Psoas muscle (tissue), 8 donors: Measurements from ENCODE around the gene FBXW7. TPM values are rescaled to one million over a fixed set of nuclear protein-coding genes. Genes with fewer than 3 reads are reported as not detected.

ENCODE experiments used
- ATAC-seq, 4 donors: fragments of 200-7000 bp; cut with Tn5 transposase; one replicate each; pipeline ENCODE4 v1.9.1; 2020; ENCODE audit warnings: moderate library complexity in 3 of 4, mild to moderate bottlenecking in 2 of 4
- DNase-seq, 2 donors: peaks; one replicate each; pipeline ENCODE4 v3.0.0-alpha.2; 2020
- H3K27ac ChIP-seq: fragments of 200-600 bp; one replicate; pipeline ENCODE4 v1.8.0; 2022
- H3K27me3 ChIP-seq, 3 donors: fragments of 200-600 bp in 1 of 3; one replicate each; pipeline versions ENCODE4 v1.6.1 to v1.8.0; 2013 to 2022; ENCODE audit warnings: low read length in 2 of 3, mild to moderate bottlenecking in 2 of 3, moderate library complexity in 1 of 3; ENCODE audit not compliant: insufficient read depth in 3 of 3
- H3K36me3 ChIP-seq, 2 donors: fragments of 200-600 bp in 1 of 2; one replicate each; pipeline versions ENCODE4 v1.6.1 to v1.8.0; 2013 to 2022; ENCODE audit warnings: low read depth in 1 of 2, mild to moderate bottlenecking in 1 of 2, moderate library complexity in 1 of 2; ENCODE audit not compliant: insufficient read depth in 1 of 2
- H3K4me1 ChIP-seq: fragments of 200-600 bp; one replicate; pipeline ENCODE4 v1.8.0; 2022
- H3K4me3 ChIP-seq: fragments of 200-600 bp; one replicate; pipeline ENCODE4 v1.8.0; 2022; ENCODE audit warnings: mild to moderate bottlenecking
- H3K9me3 ChIP-seq: fragments of 200-600 bp; one replicate; pipeline ENCODE4 v1.8.0; 2022
- WGBS, 3 donors: extraction: QIAGEN DNeasy Blood & Tissue Kit; methylation state at CpG; one replicate each; pipeline versions ENCODE4 v1.1.6 to v1.1.7; 2013; 5-methylcytosine and 5-hydroxymethylcytosine counted together
- intact Hi-C, 2 donors: fragments of 100-400 bp; cut with DNase I; formaldehyde crosslinking; loops; one replicate each; pipeline versions ENCODE4 v1.11.0 to v1.14.2; 2022
- polyA plus RNA-seq, 3 donors: library from polyadenylated mRNA; stranded (reverse); fragments of 200-250 nt; gene quantifications; one replicate each; pipeline ENCODE4 v1.2.3, GENCODE V29; 2013
- total RNA-seq, 4 donors: library from RNA; stranded (reverse); fragmentation: NEBNext Ultra II Directional in 2 of 4; extraction: Animal tissue kit (Norgen Biotek cat#: 25700) in 2 of 4; gene quantifications; one replicate each; pipeline versions ENCODE4 v1.2.1 to v1.2.4, GENCODE V29; 2021 to 2023
- TF ChIP-seq, protein P1 (sequence below): fragments of 200-600 bp; IDR thresholded peaks from one replicate; pipeline ENCODE4 v1.8.0; 2022; ENCODE audit warnings: antibody characterized with exemption
- donor health status: healthy with polysubstance abuse.
- donor health status: DM: no; HTN: no; CAD: no; lungs with moderate emphysema.
- donor health status: Bipolar disorder and iron deficiency.
- donor health status: healthy.
- donor health status: DM: yes; HTN: yes; CAD: no.
- donor health status: DM: no; HTN: no; CAD: no.
- donor health status: DM: no; HTN: no; CAD: no.
- donor health status: DM: yes; HTN: yes; CAD: no.

The FBXW7 gene
- total and polyA plus RNA-seq, 7 donors: 9.8 to 41.1 (median 28.7) TPM

- no peak overlapping the region for H3K27ac ChIP-seq
- DNase-seq: no peak
- H3K9me3 ChIP-seq: no peaks in the 10 kb centered on the region
- H3K27me3 ChIP-seq: no peaks in the 10 kb centered on the region
- TF ChIP-seq, protein P1, sequence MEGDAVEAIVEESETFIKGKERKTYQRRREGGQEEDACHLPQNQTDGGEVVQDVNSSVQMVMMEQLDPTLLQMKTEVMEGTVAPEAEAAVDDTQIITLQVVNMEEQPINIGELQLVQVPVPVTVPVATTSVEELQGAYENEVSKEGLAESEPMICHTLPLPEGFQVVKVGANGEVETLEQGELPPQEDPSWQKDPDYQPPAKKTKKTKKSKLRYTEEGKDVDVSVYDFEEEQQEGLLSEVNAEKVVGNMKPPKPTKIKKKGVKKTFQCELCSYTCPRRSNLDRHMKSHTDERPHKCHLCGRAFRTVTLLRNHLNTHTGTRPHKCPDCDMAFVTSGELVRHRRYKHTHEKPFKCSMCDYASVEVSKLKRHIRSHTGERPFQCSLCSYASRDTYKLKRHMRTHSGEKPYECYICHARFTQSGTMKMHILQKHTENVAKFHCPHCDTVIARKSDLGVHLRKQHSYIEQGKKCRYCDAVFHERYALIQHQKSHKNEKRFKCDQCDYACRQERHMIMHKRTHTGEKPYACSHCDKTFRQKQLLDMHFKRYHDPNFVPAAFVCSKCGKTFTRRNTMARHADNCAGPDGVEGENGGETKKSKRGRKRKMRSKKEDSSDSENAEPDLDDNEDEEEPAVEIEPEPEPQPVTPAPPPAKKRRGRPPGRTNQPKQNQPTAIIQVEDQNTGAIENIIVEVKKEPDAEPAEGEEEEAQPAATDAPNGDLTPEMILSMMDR: no peak
- no peaks in the 10 kb centered on the region for H3K4me1 ChIP-seq
- no peak overlapping the region for H3K4me3 ChIP-seq
- H3K36me3 ChIP-seq: no peaks in the 10 kb centered on the region
- intact Hi-C loops: no loop called here
- no peak for ATAC-seq
- WGBS, 3 donors: 44 to 56% (median 52%) methylated on average over 3 of the region's 3 CpGs
Measured at GRCh38 chr4:152448854-152449253, 87.0 kb downstream of the FBXW7 start.

DNA sequence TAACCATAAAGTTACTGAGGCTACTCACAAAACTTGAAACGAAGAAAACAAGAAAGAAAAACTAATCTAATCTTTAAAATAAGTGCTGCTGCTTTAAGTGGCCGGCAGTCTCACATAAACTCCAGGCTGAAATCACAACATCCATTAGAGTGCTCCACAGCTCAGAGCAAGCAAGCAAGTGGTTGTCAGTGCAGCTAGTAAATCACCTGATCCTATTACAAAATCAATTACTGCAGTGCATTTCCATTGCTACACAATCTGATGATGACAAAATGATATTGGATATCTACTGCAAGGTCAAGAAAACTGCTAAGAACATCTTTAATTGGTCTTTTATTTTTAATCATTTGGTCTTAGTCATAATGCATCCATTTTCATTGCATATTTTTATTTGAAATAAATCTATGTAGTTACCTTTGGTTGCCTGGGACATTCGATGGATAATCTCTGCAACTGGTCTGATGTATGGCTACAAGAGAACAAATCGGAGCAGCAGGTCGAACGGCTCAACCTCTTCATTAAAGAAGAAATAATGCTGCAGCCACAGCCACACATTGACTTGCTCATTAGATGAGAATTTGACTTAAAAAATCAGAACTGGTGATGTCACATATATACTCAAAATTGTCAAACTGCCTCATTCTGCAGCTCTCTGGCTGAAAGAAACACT lies 87.7 kb downstream of the FBXW7 start:
- no peaks in the 10 kb centered on the region for H3K27me3 ChIP-seq
- 81 to 90% (median 87%) methylated on average over 6 of the region's 6 CpGs for WGBS, 3 donors
- H3K27ac ChIP-seq: no peak overlapping the region
- ATAC-seq (peak in 1 of 4 donors; percentile 51), DNase-seq (no peak)
- H3K4me1 ChIP-seq: no peaks in the 10 kb centered on the region
- no peaks in the 10 kb centered on the region for H3K36me3 ChIP-seq
- intact Hi-C loops: no loop called here
- no peaks in the 10 kb centered on the region for H3K9me3 ChIP-seq
- TF ChIP-seq, protein P1: no peak
- H3K4me3 ChIP-seq: no peak overlapping the region

DNA sequence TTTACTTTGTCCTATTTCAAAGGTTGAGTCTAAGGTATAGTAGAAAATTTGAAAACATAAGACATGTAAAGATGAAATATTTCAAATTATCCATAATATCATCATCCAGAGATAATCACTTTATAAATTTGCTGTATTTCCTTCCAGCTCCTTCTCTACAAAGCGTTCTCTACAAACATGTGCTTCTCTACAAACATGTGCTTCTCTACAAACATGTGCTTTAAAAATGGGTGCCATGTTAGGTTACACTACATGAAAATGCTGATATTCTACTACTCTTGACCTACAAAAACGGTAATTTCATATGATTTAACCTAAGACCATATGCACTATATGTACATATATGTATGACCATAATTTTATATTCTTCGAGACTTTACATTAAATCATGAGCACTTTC lies 92.0 kb downstream of the FBXW7 start:
- TF ChIP-seq, protein P1: no peak
- WGBS, 3 donors: 97 to 98% (median 97%) methylated on average over 3 of the region's 3 CpGs

DNA sequence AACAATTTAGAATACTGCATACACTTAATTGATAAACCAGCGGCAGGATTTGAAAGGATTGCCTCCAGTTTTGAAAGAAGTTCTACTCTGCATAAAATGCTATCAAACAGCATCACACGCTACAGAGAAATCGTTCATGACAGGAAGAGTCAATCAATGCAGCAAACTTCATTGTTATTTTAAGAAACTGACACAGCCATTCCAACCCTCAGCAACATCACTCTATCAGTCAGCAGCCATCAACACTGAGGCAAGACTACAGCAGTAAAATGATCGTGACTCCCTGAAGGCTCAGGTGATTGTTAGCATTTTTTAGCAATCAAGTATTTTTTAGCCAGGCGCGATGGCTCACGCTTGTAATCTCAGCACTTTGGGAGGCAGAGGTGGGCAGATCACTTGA lies 98.3 kb downstream of the FBXW7 start:
- no peaks in the 10 kb centered on the region for H3K36me3 ChIP-seq
- H3K4me1 ChIP-seq: no peaks in the 10 kb centered on the region
- DNase-seq (no peak), ATAC-seq (peak in 1 of 4 donors; percentile 75)
- WGBS, 3 donors: 96 to 97% (median 97%) methylated on average over 7 of the region's 7 CpGs
- H3K9me3 ChIP-seq: no peaks in the 10 kb centered on the region
- no peak overlapping the region for H3K27ac ChIP-seq
- TF ChIP-seq, protein P1: no peak
- H3K27me3 ChIP-seq: no peaks in the 10 kb centered on the region
- intact Hi-C loops: no loop called here
- no peak overlapping the region for H3K4me3 ChIP-seq

More for the DNA sequence above, 92.0 kb downstream of the FBXW7 start:
- no peak overlapping the region for H3K4me3 ChIP-seq
- DNase-seq (no peak), ATAC-seq (no peak)
- no peaks in the 10 kb centered on the region for H3K9me3 ChIP-seq
- no peaks in the 10 kb centered on the region for H3K27me3 ChIP-seq
- no peak overlapping the region for H3K27ac ChIP-seq
- H3K4me1 ChIP-seq: no peaks in the 10 kb centered on the region
- H3K36me3 ChIP-seq: no peaks in the 10 kb centered on the region
- intact Hi-C loops: no loop called here

DNA sequence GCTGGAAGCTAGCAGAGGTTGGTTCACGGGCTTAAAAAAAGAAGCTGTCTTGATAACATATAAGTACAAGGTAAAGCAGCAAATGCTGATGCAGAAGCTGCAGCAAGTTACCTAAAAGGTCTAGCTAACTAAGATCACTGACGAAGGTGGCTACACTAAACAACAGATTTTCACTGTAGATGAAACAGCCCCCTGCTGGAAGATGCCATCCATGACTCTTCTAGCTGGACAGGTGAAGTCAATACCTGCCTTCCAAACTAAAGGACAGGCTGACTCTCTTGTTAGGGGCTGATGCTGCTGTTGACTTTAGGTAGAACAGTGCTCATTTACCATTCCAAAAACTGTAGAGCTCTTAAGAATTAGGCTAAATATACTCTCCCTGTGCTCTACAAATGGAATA lies 99.5 kb downstream of the FBXW7 start:
- no peak overlapping the region for H3K4me3 ChIP-seq
- no peaks in the 10 kb centered on the region for H3K27me3 ChIP-seq
- ATAC-seq (no peak), DNase-seq (no peak)
- H3K27ac ChIP-seq: no peak overlapping the region
- H3K36me3 ChIP-seq: no peaks in the 10 kb centered on the region
- TF ChIP-seq, protein P1: no peak
- no peaks in the 10 kb centered on the region for H3K4me1 ChIP-seq
- 93 to 98% (median 98%) methylated on average over 2 of the region's 2 CpGs for WGBS, 3 donors
- H3K9me3 ChIP-seq: no peaks in the 10 kb centered on the region
- intact Hi-C loops: no loop called here
